Activated CD8-positive, alpha-beta memory T cell treated with anti-CD3 and anti-CD28 coated beads for 1 hour (primary cell): ENCODE data around the gene STRC.
"Not testable (repeated sequence)": the region's sequence is repeated elsewhere in the genome, so short reads cannot be mapped to it uniquely, and the experiment has no call there.

Experiments
- DNase-seq, 2 donors: peaks; one replicate each; pipeline ENCODE4 v3.0.0-alpha.2; 2020; ENCODE audit warnings: low read depth in 1 of 2; ENCODE audit errors: extremely low read depth in 1 of 2

The STRC gene

GRCh38 chr15:43618700-43619099 lies at the start of gene STRC:
STRC (minus strand) TSS chr15:43618800; CDS start chr15:43618722, 78 bp downstream.
- DNase-seq: not testable (repeated sequence)

- DNase-seq: not testable (repeated sequence)
These were observed 47.6 kb upstream of the STRC start for GRCh38 chr15:43666177-43666576.

- not testable (repeated sequence) for DNase-seq
These were observed 44.7 kb upstream of the STRC start for GRCh38 chr15:43663333-43663732.

GRCh38 chr15:43662293-43662692 lies 43.7 kb upstream of the STRC start:
- not testable (repeated sequence) for DNase-seq

- not testable (repeated sequence) for DNase-seq
These were observed 41.1 kb upstream of the STRC start for GRCh38 chr15:43659727-43660126.

- DNase-seq: not testable (repeated sequence)
These were observed 30.9 kb upstream of the STRC start for GRCh38 chr15:43649430-43649926.

GRCh38 chr15:43648649-43649429 lies 30.2 kb upstream of the STRC start, which contains the start of gene CATSPER2:
CATSPER2 (minus strand) TSS chr15:43648844; CDS start chr15:43648061, 783 bp downstream.
- no peak for DNase-seq

GRCh38 chr15:43638464-43639204 lies 20.0 kb upstream of the STRC start:
- not testable (repeated sequence) for DNase-seq

GRCh38 chr15:43626937-43627336 lies 8.3 kb upstream of the STRC start:
- DNase-seq: not testable (repeated sequence)

GRCh38 chr15:43625106-43625505 lies 6.5 kb upstream of the STRC start:
- no peak for DNase-seq

GRCh38 chr15:43622068-43622799 lies 3.6 kb upstream of the STRC start:
- not testable (repeated sequence) for DNase-seq

- not testable (repeated sequence) for DNase-seq
These were observed 850 bp downstream of the STRC start for GRCh38 chr15:43617750-43618149.

GRCh38 chr15:43602233-43602632 lies 16.4 kb downstream of the STRC start:
- DNase-seq: not testable (repeated sequence)

- DNase-seq: not testable (repeated sequence)
These were observed 18.4 kb downstream of the STRC start for GRCh38 chr15:43600200-43600599.

- DNase-seq: not testable (repeated sequence)
These were observed 19.5 kb downstream of the STRC start for GRCh38 chr15:43599131-43599530.

- DNase-seq: not testable (repeated sequence)
These were observed 25.0 kb downstream of the STRC start, which contains the start of gene CKMT1B for GRCh38 chr15:43593328-43594190. CKMT1B (plus strand) TSS chr15:43594027; CDS start chr15:43594219, 192 bp downstream.

GRCh38 chr15:43592841-43593240 lies 25.8 kb downstream of the STRC start:
- DNase-seq: not testable (repeated sequence)

GRCh38 chr15:43589778-43590466 lies 28.7 kb downstream of the STRC start, which contains the start of gene PPIP5K1:
PPIP5K1 (minus strand) TSS chr15:43590208; CDS start chr15:43584504, 5,704 bp downstream.
- DNase-seq: not testable (repeated sequence)

- not testable (repeated sequence) for DNase-seq
These were observed 44.0 kb downstream of the STRC start for GRCh38 chr15:43574607-43575006.
